ENCODE results near the gene COL1A1.

DNA sequence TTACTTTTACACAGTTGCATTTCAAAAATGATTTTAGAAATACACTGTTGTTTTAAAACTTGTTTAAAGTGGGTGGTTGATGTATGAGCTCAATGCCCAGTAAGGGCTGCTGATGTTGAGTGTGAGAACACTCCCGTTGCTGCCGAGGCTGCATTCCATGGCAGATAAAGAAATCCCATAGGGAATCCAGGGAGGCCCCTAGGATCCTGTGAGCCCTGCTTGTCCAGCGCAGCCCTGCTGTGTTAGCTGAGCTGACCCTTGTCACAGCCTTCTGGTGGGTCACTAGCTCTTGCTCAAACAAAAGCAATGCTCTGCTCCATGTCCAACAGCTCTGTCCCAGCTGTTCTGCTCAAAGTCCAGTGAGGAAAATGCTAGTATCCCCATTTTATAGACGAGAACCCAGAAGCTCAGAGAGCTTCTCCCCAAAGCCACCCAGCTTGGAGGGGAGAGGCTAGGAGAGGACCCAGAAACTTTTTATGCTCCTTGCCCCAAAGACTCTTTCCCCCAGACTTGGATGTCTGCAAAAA lies 18.6 kb upstream of the COL1A1 start:
- TF ChIP-seq EZH2 (IDR thresholded peaks at IDR 0.05) (no peak), POLR2AphosphoS5 (IDR thresholded peaks at IDR 0.05; ENCODE audit: borderline replicate concordance, low read depth, low read length) (no peak)
